GM18499 (cell line): Measurements from ENCODE around the gene STAMBPL1.
"Not testable (repeated sequence)": the region's sequence is repeated elsewhere in the genome, so short reads cannot be mapped to it uniquely, and the experiment has no call there.

Experiments
- ATAC-seq: cut with Tn5 transposase; IDR thresholded peaks from one replicate; pipeline ENCODE4 v1.9.1; 2021; ENCODE audit warnings: moderate number of reproducible peaks; ENCODE audit not compliant: insufficient read depth, unreplicated experiment

STAMBPL1 gene

GRCh38 chr10:88853155-88853881 is 26.7 kb upstream of the STAMBPL1 start:
- ATAC-seq, result no peak

DNA sequence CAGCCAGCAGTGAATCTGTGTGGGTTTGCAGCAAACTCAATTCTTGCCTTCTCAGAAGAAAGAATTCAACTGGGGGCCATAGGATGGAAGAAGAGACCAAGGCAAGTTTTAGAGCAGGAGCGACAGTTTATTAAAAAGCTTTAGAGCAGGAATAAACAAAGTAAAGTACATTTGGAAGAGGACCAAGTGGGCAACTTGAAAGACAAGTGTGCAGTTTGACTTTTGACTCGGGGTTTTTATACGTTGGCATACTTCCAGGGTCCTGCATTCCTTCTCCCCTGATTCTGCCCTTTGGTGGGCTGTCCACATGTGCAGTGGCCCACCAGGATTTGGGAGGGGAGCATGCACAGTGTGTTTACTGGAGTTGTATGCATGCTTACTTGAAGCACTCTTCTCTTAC is 25.4 kb upstream of the STAMBPL1 start:
- no peak for ATAC-seq

GRCh38 chr10:88857831-88858230 is 22.2 kb upstream of the STAMBPL1 start:
- no peak for ATAC-seq

DNA sequence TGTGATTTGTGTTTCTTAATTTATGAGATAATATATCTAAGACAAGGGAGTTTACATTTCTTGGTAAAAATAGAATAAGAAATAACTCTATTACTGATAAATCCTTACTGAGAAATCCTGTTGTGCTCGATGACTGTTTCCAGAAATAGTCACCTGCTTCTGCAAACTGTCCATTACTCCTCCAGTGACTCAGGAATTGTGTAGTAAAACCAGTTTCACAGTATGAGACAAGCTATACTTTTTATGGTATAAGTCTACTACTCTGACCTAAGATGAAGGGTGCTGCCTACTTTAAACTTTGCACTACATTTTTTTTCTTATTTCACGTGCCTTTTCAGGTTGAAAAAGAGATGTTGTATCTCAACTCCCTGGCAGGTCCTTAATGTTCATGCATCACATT is 21.6 kb upstream of the STAMBPL1 start:
- ATAC-seq, result no peak

DNA sequence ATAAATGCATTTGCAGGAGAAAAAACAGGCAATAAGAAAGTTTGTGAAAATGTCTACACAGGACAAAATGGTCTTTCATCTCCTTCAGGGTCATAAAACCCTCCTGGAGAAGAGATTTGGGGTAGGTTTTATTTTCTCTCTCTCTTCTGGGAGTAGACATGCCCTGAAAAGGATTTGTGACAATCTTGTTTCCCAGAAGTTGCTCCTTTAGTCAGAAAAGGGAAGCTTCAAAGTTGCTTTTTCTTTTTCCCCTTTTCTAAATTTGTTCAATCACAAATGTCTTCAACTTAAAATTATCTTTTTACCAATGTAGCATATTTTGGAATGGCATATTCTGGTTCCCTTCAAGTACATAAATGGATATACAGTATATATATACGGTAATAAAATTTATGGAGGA is 19.0 kb upstream of the STAMBPL1 start:
- no peak for ATAC-seq

DNA sequence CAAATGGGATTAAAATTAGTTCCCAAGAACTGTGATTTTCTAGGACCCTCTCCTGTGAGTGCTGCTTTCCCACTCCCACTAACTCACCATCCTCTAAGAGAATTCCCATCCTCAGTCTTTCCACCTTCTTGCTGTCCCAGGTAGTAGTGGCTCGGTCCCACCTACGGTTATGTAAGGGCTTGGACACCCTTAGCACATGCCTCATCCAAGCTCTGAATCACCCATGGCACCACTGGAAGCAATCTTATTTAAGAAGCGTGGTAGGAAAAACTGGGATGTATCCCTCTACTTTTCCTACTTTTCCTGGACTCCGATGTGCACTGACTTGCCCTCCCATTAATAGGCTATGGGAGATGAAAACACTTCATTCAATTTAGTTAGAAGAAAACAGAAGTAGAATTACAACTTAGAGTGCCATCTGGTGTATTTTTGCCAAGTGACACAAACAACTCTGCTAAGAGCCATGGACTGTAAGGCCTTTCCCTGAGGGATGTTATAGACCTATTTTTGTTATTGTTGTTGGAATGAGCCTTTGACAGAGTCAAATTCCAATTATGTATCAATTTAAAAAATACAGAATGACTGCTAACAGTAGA is 14.7 kb upstream of the STAMBPL1 start:
- no peak for ATAC-seq

DNA sequence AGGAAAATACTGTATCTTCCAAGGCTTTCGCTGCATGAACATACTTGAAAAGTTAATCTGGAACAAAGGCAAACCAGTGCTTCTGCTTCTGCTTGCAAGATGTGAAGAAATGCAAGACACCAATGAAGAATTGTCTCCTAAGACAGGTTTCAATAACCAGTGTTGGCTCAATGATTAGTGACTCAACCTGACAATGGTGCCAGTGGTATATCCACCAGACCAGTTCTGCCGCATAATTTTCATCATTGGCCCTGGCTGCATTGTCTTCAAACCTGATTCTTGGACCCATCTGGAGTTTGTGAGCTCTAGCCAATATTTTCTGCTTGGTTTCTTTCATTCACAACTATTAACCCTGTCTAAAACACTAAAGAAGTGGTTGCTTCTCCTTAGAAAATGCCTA is 13.6 kb upstream of the STAMBPL1 start:
- ATAC-seq, result no peak

GRCh38 chr10:88870089-88870488 is 10.0 kb upstream of the STAMBPL1 start:
- ATAC-seq, result peak; percentile 57

DNA sequence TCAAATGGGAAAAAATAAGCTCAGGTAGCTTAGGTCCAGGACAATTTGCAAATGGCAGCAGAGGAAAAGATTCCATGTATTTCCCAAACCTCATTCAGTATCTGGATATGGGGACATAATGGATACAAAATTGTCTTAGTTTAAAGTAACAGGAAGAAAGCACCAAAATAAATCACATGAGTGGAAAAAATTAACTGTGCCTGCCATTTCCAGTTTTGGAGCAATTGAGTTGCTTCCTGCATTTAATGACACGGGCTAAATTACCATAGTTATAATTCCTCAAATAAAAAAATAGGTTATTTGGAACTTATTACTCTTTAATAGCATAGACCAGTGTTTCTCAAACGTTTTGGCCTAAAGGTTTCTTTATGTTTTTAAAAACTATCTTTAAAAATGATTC is 6.3 kb upstream of the STAMBPL1 start:
- ATAC-seq, result no peak

GRCh38 chr10:88874281-88874680 is 5.8 kb upstream of the STAMBPL1 start:
- ATAC-seq, result no peak

- ATAC-seq, result no peak
Measured at GRCh38 chr10:88875081-88875480, 5.0 kb upstream of the STAMBPL1 start.

- no peak for ATAC-seq
Measured at GRCh38 chr10:88877298-88877697, 2.7 kb upstream of the STAMBPL1 start.

DNA sequence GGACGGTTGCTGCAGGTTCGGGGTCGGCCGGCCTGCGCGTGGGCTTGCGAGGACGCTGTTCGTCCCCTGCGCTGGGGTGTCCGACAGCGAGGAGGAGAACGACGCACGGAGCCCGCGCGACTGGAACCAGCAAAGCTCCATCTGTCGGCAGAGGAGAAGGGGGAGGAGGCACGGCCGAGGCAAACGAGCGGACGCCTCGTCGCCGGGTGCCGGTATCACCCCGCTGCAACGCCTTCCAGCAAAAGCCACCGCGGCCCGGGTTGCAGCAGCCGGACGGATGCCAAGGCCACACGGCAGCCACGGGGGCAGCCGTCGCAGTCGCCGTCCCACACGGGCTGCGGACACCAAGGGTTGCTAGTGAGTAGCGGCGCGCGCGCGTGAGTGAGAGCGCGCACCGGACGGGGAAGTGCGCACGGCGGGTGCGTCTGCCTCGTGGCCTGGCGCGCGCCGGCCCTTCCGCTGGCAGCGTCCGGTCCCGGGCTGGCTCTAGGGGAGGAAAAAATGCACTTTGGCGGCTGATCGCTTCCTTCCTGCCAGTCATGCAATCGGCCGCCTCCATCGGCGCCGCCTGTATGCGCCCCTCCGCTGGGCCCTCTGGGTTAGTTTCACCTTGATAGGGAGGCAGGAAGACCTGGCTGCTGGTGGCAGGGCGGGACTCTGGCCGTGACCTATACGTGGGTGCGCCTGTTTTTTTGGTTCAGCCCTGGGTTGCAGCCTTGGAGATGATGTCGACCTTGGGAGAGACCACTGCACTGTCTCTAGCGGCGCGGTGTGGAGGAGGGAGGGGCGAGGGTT is 434 bp downstream of the STAMBPL1 start:
- ATAC-seq, result peak; percentile 47

DNA sequence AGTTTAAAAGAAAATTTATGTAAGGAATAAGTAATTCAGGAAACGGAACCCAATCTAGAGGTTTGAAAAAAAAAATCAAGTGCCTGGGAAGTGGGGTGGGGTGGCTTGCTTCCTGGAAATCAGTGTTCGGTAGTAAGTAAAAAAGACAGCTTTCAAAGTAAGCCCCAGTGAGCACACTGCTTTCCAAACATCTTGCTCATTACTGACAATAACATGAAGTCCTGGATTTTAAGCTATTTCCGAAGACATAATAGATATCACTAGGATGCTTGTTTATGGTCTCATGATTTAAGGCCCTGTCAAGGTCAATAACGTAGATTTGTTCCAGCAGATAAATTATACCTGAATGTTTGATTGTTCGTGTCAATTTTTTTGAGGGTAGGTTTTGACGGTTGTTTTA is 1.3 kb downstream of the STAMBPL1 start:
- no peak for ATAC-seq

DNA sequence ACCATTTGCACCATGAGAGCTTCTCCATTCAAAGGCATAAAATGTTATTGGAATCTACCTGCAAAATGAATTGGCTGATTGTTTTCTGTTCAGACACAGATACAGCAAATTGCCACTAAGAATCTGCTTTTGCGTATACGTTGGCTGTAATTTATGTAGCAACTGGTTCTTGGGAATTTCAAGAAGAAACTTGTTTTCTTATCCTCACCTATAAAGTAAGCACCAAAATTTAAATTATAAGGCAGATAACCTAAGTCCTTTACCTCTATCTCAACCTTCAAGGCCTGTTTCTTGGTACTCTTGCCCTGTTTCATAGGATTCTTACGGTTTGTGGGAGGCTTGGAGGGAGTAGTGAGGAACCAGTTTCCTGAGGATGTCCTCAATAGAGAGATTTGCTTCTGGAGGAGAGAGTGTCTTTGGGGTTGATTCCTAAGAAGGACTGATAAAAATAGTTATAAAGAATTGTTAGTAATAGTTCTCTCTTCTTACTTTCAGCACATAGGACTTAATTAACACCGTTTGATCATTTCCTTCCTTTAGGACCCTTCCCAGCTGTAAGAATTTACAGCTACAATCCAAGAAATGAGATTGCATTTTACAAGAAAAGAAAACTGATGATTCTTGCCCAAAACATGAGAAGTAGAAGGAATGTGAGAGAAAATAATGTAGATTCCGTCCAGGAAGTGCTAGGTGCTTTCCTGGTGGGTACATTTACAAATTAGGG is 2.0 kb downstream of the STAMBPL1 start:
- no peak for ATAC-seq

DNA sequence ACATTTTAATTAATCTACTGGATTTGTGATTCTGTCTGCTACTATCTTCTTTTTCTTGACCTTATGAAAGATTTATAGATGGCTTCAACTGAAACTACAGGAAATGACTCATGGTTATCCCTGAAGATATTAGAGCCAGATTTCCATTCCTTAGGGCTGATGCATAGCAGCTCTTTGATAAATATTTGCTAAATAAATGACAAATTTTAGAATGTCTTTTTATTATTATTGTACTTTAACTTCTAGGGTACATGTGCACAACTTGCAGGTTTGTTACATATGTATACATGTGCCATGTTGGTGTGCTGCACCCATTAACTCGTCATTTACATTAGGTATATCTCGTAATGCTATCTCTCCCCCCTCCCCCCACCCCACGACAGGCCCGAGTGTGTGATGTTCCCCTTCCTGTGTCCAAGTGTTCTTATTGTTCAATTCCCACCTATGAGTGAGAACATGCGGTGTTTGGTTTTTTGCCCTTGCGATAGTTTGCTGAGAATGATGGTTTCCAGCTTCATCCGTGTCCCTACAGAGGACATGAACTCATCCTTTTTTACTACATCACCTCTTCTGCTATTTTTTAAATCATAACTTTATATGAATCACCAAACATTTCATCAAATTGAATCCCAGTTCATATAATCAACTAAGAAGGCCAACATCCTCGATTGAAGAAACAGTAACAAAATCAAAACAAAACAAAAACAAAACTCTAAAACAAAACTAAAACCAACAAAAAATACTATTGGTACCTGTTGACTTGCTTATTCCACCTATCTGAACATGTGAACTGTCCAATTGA is 2.8 kb downstream of the STAMBPL1 start:
- ATAC-seq, result not testable (repeated sequence)

DNA sequence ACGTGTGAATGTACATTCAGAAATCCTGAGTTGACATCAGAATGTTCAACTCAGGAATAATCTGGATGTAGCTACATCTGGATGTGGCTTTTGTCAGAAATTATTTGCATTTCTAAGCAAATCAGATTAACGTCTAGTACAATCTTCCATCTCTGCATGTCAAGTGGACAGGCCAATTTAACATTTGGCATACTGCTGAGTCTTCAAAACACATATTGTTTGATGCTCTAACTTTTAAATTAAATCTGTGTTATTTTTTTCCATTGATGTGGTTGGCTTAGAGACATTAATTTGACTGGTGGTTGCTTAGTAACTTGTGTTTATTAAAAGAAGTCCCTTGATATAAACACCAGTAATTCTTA is 3.4 kb downstream of the STAMBPL1 start:
- no peak for ATAC-seq

DNA sequence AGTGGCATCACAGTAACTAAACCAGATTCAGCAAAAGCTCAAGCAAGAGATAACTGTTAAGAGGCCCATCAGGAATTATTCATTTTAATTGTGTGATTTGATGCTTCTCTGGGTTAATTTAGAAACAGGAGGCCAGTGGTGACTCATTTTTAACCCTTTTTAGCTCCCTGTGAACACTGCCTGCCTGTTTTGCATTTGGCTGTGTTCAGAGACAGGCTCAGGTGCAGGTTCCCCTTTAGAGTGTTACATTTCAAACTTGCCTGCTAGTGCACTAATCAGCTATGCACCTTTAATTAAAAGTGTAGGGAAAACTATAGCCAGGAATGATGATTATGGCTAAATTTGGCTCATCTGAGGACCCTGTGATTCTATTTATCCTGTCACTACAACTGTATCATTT is 6.5 kb downstream of the STAMBPL1 start:
- peak; percentile 38 for ATAC-seq

DNA sequence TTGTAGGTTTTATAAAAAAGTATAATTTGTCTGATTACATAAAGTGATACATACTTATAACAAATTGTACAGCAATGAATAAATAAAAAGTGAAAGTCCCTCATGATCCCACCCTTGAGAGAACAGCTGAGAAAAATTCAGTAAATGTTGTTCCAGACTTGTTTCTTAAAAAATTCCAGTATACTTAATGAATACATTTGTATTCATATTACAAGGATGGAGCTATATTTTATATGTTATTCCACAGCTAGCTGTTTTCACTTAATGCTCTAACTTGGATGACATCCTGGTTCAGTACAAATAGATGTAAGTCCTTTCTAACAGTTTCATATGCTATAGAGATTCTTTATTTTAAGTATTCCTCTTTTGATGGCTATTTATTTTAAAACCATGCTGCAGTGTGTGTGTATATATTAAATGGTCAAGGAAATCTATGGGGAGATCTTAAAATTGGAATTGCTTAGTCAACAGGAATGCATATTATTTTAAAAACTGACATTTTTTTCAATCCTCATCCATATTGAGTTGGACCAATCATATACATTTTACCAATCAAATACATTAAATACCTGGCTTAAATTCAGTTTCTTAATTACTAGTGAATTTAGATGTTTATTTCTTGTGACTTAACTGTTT is 8.9 kb downstream of the STAMBPL1 start:
- no peak for ATAC-seq
